DMS79 treated with DMSO at 0.1 percent for 48 hours (cell line): Measurements from ENCODE around the gene DAPK2.

Source experiments
- DNase-seq: peaks from one replicate; lab custom pipeline; 2025; lab: John Stamatoyannopoulos, UW

Gene DAPK2

DNA sequence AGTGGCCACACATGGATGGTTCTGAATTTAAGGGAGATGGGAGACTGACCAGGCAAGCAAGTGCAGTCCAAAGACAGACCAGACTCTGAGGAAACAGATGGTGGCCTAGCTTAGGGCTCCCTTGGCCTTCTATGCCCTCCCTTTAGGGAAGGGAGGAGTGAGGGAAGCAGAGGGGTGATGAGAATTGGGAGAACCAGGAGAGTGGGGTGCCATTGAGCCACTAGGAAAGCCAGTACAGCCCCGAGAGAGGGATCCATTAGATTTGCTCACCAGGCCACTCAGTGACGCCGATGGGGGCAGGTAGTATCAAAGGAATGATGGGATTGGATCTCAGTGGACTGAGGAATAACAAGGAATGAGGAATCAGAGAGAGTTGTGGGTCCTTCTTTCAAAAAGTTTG, 182.1 kb downstream of the DAPK2 start:
- DNase-seq, result no peak

DNA sequence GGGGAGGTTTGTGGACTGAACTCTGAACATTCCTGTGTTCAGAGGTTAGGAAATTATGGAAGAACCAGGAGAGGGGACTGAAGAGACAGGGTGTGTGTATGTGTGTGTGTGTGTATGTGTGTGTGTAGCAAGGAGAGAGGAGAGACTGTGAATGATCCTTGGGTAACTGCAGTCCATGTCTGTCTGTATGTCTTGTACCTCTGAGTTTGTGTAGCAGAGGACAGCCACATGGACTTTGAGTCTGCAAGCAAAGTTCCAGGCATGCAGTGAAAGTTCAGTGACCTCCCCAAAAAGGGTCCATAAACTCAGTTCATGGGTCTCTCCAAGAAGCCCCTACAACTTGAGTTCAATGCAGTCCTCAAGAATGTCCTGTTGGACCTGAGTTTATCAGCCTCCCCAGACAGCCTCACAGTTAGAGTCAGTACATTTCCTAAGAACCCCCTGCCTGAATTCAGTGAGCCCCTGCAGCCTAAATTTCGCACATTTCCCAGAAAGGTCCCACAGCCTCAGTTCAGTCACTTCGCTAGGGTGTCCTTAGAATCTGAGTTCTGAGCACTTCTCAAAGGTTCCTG, 184.3 kb downstream of the DAPK2 start:
- no peak for DNase-seq

DNA sequence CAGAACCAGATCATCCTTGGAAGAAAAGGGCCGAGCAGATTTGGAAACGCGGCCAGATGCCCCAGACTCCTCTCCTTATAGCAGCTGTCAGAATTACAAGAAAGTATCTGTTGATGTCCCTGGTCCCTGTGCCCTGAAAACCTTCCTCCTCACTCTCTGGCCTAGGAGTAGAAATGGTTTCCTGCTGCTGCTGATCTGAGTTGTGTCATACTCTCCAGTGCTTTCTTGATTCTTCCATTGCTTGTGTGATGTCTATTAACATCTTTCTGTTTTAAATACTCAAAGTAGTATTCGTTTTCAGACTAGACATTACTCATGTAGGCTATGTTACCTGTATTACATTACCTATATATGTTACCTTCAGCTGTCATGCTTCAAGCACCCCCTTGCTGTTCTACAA, 185.7 kb downstream of the DAPK2 start:
- DNase-seq, result no peak

DNA sequence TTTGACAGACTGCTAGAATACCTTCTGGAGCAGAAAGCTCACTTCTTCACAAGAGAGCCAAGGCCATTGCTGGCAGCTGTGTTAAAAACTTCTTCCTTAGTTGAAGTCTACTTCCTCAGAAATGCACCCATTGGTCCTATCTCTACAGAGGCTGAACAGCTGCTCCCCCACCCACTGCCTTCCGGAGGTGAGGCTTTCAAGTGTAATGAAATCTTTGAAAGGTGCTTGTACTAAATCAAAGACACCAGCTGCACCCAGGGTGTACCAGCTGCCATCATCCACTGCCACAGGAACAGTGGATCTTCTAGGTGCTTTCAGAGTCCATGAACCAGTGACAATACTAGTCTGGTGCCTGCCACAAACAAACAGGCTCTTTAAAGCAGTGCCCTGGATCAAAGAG, 186.1 kb downstream of the DAPK2 start:
- DNase-seq, result no peak

DNA sequence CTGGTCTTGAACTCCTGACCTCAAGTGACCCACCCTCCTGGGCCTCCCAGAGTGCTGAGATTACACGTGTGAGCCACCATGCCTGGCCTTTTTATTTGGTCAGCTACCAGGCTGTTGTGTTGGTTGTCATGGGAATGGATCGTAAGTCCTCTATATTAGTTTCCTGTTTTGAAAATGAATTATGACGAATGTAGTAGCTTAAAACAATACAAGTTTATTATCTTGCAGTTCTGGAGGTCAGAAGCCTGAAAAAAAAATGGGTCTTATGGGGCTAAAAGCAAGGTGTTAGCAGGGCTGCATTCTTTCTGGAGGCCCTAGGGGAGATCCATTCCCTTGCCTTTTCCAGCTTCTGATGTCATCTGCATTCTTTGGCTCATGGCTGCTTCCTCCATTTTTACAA, 187.4 kb downstream of the DAPK2 start:
- no peak for DNase-seq

DNA sequence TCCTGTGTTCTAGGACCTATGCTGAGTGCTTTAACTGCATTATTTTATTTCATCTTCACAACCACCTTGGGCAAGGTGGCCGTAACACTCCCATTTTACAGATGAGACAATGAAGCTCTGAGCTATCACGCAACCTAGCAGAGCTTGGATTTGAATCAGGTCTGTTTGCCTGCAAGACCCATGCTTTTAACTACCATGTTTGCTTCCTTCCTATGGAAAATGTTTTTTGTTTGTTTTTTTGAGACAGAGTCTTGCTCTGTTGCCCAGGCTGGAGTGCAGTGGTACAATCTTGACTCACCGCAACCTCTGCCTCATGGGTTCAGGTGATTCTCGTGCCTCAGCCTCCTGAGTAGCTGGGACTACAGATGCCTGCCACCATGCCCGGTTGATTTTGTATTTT, 187.8 kb downstream of the DAPK2 start:
- no peak for DNase-seq

DNA sequence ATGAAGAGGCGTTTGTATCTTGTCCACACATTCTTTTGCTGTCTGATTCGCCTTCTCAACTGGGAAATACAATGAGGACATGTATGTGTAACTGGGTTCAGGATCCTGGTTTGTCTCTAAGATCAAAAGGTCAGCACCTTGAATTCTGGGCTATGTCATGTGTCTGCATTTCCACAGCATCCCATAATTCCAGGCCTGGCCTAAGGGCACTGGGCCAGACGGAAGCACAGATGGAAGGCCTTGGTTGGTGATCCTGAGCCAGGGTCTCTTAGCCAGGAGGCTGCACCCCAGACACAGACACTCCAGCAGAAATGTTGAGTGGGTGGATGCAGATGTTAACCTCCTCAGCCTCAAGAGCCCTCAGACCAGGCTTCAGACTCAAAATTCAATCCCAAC, 188.8 kb downstream of the DAPK2 start:
- no peak for DNase-seq
